ENCODE measurements around the gene ATXN1L. TPM values are rescaled to one million over a fixed set of nuclear protein-coding genes. Genes with fewer than 3 reads are reported as not detected.
"Not testable (repeated sequence)": the region's sequence is repeated elsewhere in the genome, so short reads cannot be mapped to it uniquely, and the experiment has no call there.

Gene ATXN1L
- total RNA-seq, 1 donor from 2014 or later = 16.2 TPM

DNA sequence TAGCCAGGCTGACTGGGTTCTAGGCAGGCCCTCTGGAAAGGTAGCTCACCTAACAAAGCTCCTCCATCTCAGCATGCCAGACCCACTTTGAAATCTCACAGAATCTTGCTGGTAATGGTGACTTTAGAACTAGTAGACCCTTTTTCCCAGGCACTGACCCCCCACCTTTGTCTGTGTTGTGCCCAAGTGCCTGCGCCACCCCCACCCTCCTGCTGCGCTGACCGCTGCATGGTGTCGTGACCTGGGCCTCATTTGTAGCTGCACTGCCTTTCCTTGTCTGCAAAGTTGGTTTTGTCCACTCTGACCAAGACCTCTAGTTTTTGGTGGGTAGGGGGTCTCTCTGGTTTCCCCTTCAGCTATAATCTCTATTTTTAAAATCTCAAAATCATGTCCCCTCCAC lies 6.8 kb downstream of the ATXN1L start:
- DNase-seq = no peak

DNA sequence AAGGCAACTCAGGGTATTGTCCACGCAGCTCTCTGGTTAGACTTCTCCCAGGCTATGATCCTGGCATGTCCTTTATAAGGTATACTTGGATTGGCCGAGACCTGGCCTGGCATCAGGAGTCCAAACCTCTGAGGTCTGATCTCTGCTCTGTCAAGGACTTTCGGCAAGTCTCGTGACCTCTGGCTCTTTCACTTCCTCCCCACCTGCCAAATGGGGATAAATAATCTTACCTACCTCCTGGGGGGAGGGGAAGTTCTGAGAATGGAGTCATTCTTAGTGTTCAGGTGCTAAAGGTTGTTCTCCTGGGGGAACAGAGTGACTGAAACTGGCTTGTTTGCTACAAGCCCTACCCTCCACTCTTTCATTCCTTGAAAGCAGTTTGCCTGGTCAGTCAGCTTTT lies 7.6 kb downstream of the ATXN1L start:
- DNase-seq = no peak

- peak; percentile 5 for DNase-seq
Observed at GRCh38 chr16:71854369-71854948, 8.7 kb downstream of the ATXN1L start.

DNA sequence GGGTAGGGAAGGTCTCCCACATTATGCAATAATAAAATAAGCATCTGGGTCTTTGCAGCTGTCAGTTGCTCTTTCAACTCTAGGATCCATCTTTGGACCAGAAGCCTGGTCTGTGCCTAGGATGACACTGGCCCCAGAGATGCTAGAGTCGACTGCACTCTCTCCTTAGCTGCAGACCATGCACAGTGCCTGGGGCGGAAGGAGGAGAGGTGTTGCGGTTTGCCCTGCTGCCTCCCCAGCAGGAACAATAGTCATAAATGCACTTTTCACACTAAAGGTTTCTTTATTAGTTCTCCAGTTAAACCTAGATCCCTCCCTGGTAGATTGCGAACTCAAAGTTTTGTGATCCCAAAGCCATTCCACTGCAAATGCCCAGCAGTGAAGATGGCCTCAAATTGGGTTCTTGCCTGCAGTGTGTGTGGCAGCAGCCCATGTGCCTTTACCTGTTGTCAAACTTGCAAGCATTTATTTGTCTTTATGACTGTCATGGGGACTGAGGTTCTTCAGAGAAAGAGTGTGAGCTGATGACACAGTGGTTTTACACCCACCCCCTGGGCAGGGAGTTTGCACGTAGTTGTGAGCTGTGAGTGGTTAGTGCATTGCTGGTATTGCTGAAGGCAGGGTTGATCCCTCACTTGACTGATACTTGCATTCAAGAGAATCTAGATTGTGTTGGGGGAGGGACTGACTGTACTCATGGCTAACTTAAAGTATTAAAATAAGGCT lies 10.3 kb downstream of the ATXN1L start:
- no peak for DNase-seq

- no peak for DNase-seq
Observed at GRCh38 chr16:71859762-71860521, 14.2 kb downstream of the ATXN1L start.

DNA sequence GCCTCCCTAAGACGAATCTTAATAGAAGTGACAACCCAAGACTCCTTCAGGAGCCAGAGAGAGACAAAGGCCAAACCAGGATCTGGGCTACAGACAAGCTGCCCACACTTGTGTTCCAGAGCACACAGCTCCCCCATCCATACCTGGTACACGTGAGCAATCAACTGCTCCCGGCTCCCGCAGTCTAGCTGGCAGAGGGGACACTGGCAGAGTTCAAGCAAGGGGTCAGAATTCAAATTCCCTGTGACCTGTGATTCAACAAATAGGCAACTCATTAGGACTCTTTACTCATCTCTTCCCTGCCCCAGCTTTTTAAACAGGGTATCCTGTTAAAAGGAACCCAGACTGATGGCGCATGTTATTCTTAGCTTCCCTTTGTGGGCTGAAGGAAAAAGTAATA lies 18.2 kb downstream of the ATXN1L start:
- no peak for DNase-seq

- no peak for DNase-seq
Observed at GRCh38 chr16:71865173-71865863, 19.5 kb downstream of the ATXN1L start.

GRCh38 chr16:71867175-71867574 lies 21.4 kb downstream of the ATXN1L start:
- not testable (repeated sequence) for DNase-seq

DNA sequence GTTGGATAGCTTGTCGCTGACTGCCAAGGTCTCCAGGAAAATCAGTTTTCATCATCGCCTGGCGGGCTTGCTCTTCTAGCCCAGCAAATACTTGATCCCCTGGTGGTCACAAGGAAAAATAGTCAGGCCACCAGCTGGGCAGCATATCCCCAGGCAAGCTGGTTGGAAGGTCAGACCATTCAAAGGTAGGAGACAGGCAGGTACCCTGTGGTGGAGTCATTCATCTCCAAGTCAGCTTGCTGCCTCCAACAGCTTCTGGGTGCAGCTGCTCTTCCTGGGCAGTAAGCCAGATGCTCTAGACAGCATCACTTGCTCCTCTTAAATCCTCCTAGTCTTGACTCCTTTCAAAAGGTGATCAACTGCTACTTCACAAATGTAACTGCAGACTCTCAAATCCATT lies 22.2 kb downstream of the ATXN1L start:
- DNase-seq = no peak

- no peak for DNase-seq
Observed at GRCh38 chr16:71869089-71869488, 23.3 kb downstream of the ATXN1L start.

DNA sequence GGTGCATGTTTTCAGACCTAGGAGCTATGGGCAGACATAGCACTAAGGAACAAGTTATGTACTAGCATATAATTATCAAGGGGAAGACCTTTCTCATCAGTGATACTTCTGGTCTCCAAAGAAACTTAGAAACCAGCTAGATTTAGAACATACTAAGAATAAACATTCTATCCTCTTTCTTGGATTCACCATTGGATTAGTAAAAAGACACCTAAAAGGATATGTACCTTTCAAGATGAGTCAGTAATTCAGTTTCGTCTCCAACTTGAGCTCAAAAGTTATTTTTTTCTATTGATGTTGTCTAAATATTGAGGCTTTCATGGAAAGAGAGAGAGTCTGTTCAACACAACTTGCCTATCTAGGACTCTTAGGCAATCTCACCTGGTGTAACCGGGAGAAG lies 25.0 kb downstream of the ATXN1L start:
- no peak for DNase-seq

- no peak for DNase-seq
Observed at GRCh38 chr16:71873199-71873598, 27.4 kb downstream of the ATXN1L start.

DNA sequence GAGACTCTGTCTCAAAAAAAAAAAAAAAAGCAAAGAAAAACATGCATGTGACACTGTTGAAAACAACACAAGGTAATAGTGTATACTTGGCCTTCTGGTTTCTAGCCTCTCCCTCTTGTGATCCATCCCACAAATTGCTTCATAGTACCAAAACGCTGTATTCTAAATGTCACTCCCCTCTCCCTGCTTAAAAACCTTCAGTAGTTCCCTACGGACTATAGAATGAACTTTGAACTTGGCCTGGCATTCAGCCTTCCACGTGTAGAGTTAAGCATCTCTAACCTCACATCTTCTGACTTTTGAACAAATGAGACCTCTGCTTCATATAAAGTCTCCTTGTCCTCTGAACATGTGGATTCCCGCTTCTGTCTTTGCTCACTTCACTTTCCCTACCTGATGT lies 33.1 kb downstream of the ATXN1L start:
- no peak for DNase-seq

GRCh38 chr16:71880176-71880575 lies 34.4 kb downstream of the ATXN1L start:
- no peak for DNase-seq

DNA sequence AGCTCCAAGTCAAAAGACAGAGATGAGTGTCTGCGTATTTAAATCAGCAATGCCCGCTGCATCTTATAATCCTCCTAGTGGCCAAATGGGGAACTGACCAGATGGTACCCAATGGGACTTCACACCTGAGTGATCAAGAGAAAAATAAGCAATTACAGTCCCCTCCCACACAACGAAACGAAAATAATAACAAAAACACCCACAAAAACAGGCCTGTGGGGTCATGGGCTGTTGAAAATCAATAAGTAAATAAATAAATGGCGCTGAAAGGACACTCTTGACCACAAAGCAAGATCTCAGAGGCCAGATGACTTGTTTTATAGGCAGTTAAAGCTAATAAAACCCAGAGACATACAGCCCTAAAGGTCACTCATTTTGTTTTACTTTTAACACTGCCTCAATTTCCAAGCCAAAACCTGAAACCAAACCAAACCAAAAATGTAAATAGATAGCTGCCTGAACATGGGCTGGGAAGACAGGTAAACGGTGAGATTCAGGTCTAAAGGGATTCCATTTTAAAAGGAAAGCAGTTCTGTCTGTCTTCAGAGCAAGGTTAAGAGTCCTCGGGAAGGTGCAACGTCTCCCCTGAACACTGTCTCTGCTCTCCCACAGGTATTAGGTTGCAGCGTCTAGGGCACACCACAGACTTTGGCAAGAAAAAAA lies 36.9 kb downstream of the ATXN1L start:
- DNase-seq = peak; percentile 89

DNA sequence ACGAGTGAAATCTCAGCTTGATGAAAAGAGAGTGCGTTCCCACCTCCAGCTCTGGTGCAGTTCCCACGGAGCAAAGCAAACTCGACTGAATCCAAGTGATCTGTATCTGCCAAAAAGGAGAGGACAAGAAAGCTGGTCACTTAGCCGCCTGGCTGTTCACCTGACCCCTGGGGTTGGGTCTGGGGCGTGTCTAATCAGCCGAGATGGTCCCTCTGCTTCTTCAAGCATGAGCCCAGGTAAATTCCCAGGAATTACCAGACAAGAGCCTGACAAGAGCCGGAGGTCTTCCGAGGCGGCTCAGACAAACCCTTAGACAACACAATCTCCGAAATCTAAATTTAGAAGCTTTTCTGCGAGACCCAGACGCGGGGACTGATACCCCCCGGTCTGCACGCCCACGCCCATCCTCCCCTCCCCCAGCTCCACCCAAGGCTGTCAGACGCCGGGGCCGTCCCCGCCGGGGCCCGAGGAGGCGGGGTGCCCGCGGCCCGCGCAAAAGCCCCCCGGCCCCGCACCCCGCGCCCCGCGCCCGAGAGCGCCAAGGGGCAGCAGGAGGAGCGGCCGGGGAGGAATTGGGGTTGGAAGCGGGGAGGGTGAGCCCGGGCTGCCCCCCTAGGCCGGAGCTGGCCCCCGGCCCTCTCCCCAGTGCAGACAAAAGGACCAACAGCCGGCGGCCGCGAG lies 37.5 kb downstream of the ATXN1L start:
- DNase-seq = peak; percentile 26

- DNase-seq = peak; percentile 77
Observed at GRCh38 chr16:71883849-71884638, 38.3 kb downstream of the ATXN1L start, which contains the start of gene ZNF821. TSS of gene ZNF821 (minus strand) at chr16:71884182. CDS start at chr16:71879946, 4,236 bp downstream.

DNA sequence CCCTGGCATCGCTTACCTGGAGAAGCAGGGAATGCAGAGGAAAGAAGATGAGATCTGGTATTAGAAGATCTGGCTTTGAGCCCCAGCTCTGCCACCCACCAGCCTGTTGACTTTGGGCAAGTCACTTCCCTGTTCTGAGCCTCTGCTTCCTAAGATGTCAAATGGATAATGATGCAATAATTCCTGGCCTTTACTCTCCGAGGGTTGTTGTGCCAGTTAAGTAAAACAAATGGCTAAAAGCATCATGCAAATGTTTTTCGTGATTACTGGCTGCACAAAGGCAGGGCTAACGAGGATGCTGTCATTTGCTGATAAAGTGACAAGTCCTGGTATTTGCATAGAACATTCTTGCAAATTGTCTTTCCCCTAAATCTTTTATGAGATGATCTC lies 39.5 kb downstream of the ATXN1L start:
- DNase-seq = no peak

DNA sequence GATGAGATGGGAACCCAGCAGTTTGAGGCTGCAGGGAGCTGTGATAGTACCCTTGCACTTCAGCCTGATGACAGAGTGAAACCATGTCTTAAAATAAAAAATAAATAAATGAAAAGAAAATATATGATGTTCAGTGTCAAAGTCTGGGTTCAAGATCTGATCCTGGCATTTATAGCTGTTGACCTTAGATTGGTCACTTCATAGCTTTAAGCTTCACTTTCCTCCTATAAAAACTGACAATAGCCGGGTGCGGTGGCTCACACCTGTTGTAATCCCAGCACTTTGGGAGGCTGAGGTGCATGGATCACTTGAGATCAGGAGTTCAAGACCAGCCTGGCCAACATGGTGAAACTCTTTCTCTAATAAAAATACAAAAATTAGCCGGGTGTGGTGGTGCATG lies 43.4 kb downstream of the ATXN1L start:
- DNase-seq = no peak

DNA sequence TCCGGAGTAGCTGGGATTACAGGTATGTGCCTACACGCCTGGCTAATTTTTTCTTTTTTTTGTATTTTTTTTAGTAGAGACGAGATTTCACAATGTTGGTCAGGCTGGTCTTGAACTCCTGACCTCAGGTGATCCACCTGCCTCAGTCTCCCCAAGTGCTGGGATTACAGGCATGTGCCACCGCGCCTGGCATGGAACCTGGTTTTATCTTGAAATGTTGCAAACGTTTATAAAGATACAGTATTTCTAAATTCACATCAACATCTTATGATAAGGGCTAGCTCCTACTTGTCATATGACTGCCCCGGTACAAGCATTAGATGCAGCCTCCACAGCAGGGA lies 48.1 kb downstream of the ATXN1L start:
- DNase-seq = no peak

- peak; percentile 74 for DNase-seq
Observed at GRCh38 chr16:71894229-71894920, 48.6 kb downstream of the ATXN1L start.
